ENCODE results near the gene CNTN1. TPM values are rescaled to one million over a fixed set of nuclear protein-coding genes. Genes with fewer than 3 reads are reported as not detected.

Gene CNTN1
- total RNA-seq, 1 donor from 2014 or later, result 2.3 TPM

GRCh38 chr12:40760821-40761220, 68.6 kb downstream of the CNTN1 start:
- no peak overlapping the region for H3K4me3 ChIP-seq (ENCODE audit: low read depth, low read length)
- TF ChIP-seq, protein P1, sequence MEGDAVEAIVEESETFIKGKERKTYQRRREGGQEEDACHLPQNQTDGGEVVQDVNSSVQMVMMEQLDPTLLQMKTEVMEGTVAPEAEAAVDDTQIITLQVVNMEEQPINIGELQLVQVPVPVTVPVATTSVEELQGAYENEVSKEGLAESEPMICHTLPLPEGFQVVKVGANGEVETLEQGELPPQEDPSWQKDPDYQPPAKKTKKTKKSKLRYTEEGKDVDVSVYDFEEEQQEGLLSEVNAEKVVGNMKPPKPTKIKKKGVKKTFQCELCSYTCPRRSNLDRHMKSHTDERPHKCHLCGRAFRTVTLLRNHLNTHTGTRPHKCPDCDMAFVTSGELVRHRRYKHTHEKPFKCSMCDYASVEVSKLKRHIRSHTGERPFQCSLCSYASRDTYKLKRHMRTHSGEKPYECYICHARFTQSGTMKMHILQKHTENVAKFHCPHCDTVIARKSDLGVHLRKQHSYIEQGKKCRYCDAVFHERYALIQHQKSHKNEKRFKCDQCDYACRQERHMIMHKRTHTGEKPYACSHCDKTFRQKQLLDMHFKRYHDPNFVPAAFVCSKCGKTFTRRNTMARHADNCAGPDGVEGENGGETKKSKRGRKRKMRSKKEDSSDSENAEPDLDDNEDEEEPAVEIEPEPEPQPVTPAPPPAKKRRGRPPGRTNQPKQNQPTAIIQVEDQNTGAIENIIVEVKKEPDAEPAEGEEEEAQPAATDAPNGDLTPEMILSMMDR (conservative IDR thresholded peaks at IDR 0.05; ENCODE audit: low read depth, low read length), result no peak
- DNase-seq (ENCODE audit: low read depth), result no peak

DNA sequence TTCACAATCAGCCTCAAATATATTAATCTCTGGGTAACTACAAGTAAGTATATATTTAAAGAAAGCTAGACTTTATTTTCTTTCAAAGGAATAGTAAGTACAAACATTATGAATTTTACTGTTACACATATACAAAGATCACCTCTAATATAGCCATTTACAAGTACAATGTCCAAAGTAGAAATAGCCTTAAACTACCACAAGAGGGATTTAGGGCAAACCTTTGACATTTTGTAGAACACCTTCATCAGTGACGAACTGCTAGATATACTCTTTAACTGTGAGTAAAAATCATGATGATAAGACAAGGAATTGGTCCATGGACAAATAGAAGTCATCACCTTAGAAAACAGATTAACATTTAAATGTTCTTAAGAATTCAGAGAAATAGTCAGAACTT, 69.8 kb downstream of the CNTN1 start:
- DNase-seq (ENCODE audit: low read depth), result no peak
- TF ChIP-seq, protein P1 (conservative IDR thresholded peaks at IDR 0.05; ENCODE audit: low read depth, low read length), result peak; percentile 22
- no peak overlapping the region for H3K4me3 ChIP-seq (ENCODE audit: low read depth, low read length)

DNA sequence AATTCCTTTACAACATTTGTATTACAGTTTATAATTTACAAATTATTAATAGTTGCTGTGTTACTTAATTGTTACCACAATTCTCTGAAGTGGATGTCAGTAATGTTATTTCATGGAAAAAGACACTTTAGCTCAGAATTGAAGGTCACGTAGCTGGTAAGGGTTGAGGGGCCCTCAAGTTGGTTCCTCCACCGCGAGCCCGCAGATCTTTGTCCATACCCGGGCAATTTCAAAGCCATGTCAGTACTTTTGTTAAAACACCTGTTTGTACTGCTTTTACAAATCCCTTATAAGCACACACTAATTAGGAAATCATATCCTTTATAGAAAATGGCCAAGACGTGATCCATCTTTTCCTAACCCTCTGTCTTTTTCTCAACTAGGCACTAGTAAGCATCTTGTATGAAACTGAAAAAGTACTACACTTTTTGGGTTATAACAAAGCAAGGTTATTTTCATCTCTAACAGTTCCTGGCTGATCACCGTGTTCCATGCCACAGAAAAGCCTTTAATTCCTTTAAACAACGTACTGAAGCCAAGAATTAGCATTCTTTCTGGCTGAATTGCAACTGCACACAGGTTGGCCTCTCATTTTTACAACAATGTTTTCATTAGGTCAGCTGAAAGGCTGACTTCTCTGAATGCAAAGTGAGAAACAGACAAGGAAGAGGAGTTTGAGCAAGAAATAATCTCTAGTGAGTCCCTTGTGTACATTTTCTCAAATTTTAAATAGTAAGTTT, 76.1 kb downstream of the CNTN1 start:
- TF ChIP-seq, protein P1 (conservative IDR thresholded peaks at IDR 0.05; ENCODE audit: low read depth, low read length), result no peak
- DNase-seq (ENCODE audit: low read depth), result no peak
- H3K4me3 ChIP-seq (ENCODE audit: low read depth, low read length), result no peak overlapping the region

DNA sequence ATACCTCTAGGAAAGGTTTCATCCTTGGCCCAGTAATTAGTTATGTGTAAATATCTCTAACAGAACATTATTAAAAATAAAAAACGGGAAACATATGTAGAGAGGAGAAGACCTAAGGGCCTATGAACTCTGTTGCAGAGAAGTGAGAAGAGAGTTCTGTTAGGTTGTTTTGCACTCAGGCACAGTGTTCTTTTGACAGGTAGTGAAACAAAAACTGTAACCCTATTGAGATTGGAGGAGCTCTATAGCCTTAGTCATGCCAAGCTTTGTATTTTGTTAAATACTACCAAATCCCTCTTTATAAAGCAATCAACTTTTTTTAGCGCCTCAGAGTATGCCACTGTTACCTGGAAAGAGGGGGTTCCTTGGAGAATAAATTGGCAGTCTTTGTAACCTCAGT, 77.6 kb downstream of the CNTN1 start:
- no peak for DNase-seq (ENCODE audit: low read depth)
- H3K4me3 ChIP-seq (ENCODE audit: low read depth, low read length), result no peak overlapping the region
- TF ChIP-seq, protein P1 (conservative IDR thresholded peaks at IDR 0.05; ENCODE audit: low read depth, low read length), result no peak

DNA sequence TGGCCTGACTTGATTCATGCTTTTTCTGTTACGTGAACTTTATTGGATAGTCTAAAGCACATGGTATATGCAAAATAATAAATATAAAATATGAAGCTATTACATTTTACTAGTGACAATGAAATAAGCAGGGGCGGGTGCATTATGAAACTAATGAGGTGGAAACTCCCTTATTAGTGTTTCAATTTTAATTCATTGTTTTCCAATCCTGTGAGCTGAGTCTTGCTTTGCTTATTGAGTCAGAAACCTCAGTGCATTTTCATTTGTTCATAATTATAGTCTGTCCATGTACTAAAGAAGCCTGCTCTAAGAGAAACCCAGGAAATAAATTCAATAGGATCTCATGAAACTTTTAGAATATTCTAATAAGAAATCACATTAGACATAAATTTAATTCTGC, 78.5 kb downstream of the CNTN1 start:
- no peak for DNase-seq (ENCODE audit: low read depth)
- TF ChIP-seq, protein P1 (conservative IDR thresholded peaks at IDR 0.05; ENCODE audit: low read depth, low read length), result no peak
- no peak overlapping the region for H3K4me3 ChIP-seq (ENCODE audit: low read depth, low read length)

- DNase-seq (ENCODE audit: low read depth), result no peak
- no peak overlapping the region for H3K4me3 ChIP-seq (ENCODE audit: low read depth, low read length)
- TF ChIP-seq, protein P1 (conservative IDR thresholded peaks at IDR 0.05; ENCODE audit: low read depth, low read length), result no peak
Measured at GRCh38 chr12:40775661-40776060, 83.4 kb downstream of the CNTN1 start.

GRCh38 chr12:40784102-40784501, 91.9 kb downstream of the CNTN1 start:
- TF ChIP-seq, protein P1 (conservative IDR thresholded peaks at IDR 0.05; ENCODE audit: low read depth, low read length), result no peak
- no peak for DNase-seq (ENCODE audit: low read depth)

More at GRCh38 chr12:40784102-40784501, 91.9 kb downstream of the CNTN1 start:
- no peak overlapping the region for H3K4me3 ChIP-seq (ENCODE audit: low read depth, low read length)
